ENCODE measurements around the gene CACNA2D3. TPM values are rescaled to one million over a fixed set of nuclear protein-coding genes. Genes with fewer than 3 reads are reported as not detected.

CACNA2D3 gene
- total RNA-seq, 1 experiment from 2014 or later = not detected

GRCh38 chr3:54299169-54299935, 177.0 kb downstream of the CACNA2D3 start:
- Mint-ChIP-seq H3K27me3 (ENCODE audit: insufficient read depth, unreplicated experiment) (peaks cover 17% of the 10 kb centered on the region), H3K9me3 (ENCODE audit: unreplicated experiment) (no peaks in the 10 kb centered on the region), H3K4me3 (ENCODE audit: unreplicated experiment) (no peak overlapping the region), H3K36me3 (ENCODE audit: insufficient read depth, unreplicated experiment) (no peaks in the 10 kb centered on the region), H3K4me1 (ENCODE audit: low read depth, unreplicated experiment) (no peaks in the 10 kb centered on the region), H3K27ac (ENCODE audit: unreplicated experiment) (no peak overlapping the region)
- TF ChIP-seq CTCF (IDR thresholded peaks at IDR 0.05; ENCODE audit: insufficient read depth in 1 of 2, low read depth in 1 of 2, low read length in 1 of 2, severe bottlenecking in 1 of 2, unreplicated experiment in 1 of 2) = no peak
- ChIA-PET POLR2A (no interaction called here), CTCF (no interaction called here)
- no peaks in the 10 kb centered on the region for H3K36me3 ChIP-seq (ENCODE audit: control insufficient read depth, insufficient read depth, low read length)
- no peaks in the 10 kb centered on the region for H3K9me3 ChIP-seq
- no peak overlapping the region for H3K4me3 ChIP-seq (ENCODE audit: low read depth, low read length)
- BruUV-seq (replicated peaks) = no TSS peak
- intact Hi-C loops (cut with micrococcal nuclease; ENCODE audit: unreplicated experiment) = no loop called here
- DNase-seq = no peak
- no peaks in the 10 kb centered on the region for H3K4me1 ChIP-seq
- no peaks in the 10 kb centered on the region; the same call in 1 of the 2 replicates for H3K27me3 ChIP-seq (replicated peaks; ENCODE audit: control insufficient read depth, insufficient read depth, low read length)

GRCh38 chr3:54303517-54304375, 181.4 kb downstream of the CACNA2D3 start:
- Histone ChIP-seq H3K4me1 (no peaks in the 10 kb centered on the region), H3K36me3 (ENCODE audit: control insufficient read depth, insufficient read depth, low read length) (no peaks in the 10 kb centered on the region), H3K27me3 (replicated peaks; ENCODE audit: control insufficient read depth, insufficient read depth, low read length) (no peaks in the 10 kb centered on the region), H3K9me3 (no peaks in the 10 kb centered on the region), H3K4me3 (ENCODE audit: low read depth, low read length) (no peak overlapping the region)
- H3K27me3 Mint-ChIP-seq (ENCODE audit: insufficient read depth, unreplicated experiment) = peaks cover 8% of the 10 kb centered on the region
- no peak overlapping the region for H3K27ac Mint-ChIP-seq (ENCODE audit: unreplicated experiment)
- H3K9me3 Mint-ChIP-seq (ENCODE audit: unreplicated experiment) = no peaks in the 10 kb centered on the region
- TF ChIP-seq CTCF (IDR thresholded peaks at IDR 0.05; ENCODE audit: insufficient read depth in 1 of 2, low read depth in 1 of 2, low read length in 1 of 2, severe bottlenecking in 1 of 2, unreplicated experiment in 1 of 2) = no peak
- intact Hi-C loops (cut with micrococcal nuclease; ENCODE audit: unreplicated experiment) = no loop called here
- no TSS peak for BruUV-seq (replicated peaks)
- ChIA-PET POLR2A (no interaction called here), CTCF (interaction anchor here (0.7 kb wide), 1 partner anchor 87 kb away, joined by 3 read pairs; no protein-coding TSS in a partner anchor)
- H3K4me3 Mint-ChIP-seq (ENCODE audit: unreplicated experiment) = no peak overlapping the region
- H3K4me1 Mint-ChIP-seq (ENCODE audit: low read depth, unreplicated experiment) = no peaks in the 10 kb centered on the region
- no peak for DNase-seq
- H3K36me3 Mint-ChIP-seq (ENCODE audit: insufficient read depth, unreplicated experiment) = no peaks in the 10 kb centered on the region

GRCh38 chr3:54304877-54305276, 182.5 kb downstream of the CACNA2D3 start:
- DNase-seq = no peak
- H3K36me3 ChIP-seq (ENCODE audit: control insufficient read depth, insufficient read depth, low read length) = no peaks in the 10 kb centered on the region
- H3K27me3 ChIP-seq (replicated peaks; ENCODE audit: control insufficient read depth, insufficient read depth, low read length) = no peaks in the 10 kb centered on the region
- H3K4me1 ChIP-seq = no peaks in the 10 kb centered on the region
- Mint-ChIP-seq H3K27ac (ENCODE audit: unreplicated experiment) (no peak overlapping the region), H3K9me3 (ENCODE audit: unreplicated experiment) (no peaks in the 10 kb centered on the region), H3K4me1 (ENCODE audit: low read depth, unreplicated experiment) (no peaks in the 10 kb centered on the region), H3K36me3 (ENCODE audit: insufficient read depth, unreplicated experiment) (no peaks in the 10 kb centered on the region), H3K4me3 (ENCODE audit: unreplicated experiment) (no peak overlapping the region), H3K27me3 (ENCODE audit: insufficient read depth, unreplicated experiment) (peaks cover 7% of the 10 kb centered on the region)
- no peak overlapping the region for H3K4me3 ChIP-seq (ENCODE audit: low read depth, low read length)
- intact Hi-C loops (cut with micrococcal nuclease; ENCODE audit: unreplicated experiment) = no loop called here
- no peaks in the 10 kb centered on the region for H3K9me3 ChIP-seq
- ChIA-PET CTCF (no interaction called here), POLR2A (no interaction called here)
- no TSS peak for BruUV-seq (replicated peaks)
- no peak for TF ChIP-seq CTCF (IDR thresholded peaks at IDR 0.05; ENCODE audit: insufficient read depth in 1 of 2, low read depth in 1 of 2, low read length in 1 of 2, severe bottlenecking in 1 of 2, unreplicated experiment in 1 of 2)

All from Caco-2 (cell line).